NCI-H1105 (cell line): ENCODE measurements around the gene PPFIBP1.
"Not testable (repeated sequence)": the region's sequence is repeated elsewhere in the genome, so short reads cannot be mapped to it uniquely, and the experiment has no call there.

Experiments
- DNase-seq: peaks from one replicate; lab custom pipeline; 2025; lab: John Stamatoyannopoulos, UW

PPFIBP1 gene

DNA sequence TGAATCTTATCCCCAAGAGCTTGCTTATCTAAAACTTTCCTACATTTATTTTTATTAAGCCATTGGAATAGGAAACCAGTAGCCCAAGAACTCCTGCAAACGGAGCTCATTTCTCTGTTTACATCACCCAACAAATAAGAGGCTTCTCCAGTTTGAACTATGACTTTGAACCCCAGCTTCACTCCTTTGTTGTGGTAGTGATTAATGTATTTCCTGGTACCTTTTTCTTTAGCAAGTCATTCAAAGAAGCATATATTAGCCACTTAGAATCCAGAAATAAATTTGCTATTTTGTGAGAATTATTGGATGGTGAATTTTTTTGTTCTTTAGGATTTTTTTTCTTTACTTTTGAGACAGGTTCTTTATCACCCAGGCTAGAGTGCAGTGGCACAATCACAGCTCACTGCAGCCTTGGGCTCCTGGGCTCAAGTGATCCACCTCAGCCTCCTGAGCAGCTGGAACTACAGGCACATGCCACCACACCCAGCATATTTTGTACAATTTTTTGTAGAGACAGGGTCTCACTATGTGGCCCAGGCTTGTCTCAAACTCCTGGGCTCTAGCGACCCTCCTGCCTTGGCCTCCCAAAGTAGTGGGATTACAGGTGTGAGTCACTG is 104.0 kb downstream of the PPFIBP1 start:
- DNase-seq, result not testable (repeated sequence)

DNA sequence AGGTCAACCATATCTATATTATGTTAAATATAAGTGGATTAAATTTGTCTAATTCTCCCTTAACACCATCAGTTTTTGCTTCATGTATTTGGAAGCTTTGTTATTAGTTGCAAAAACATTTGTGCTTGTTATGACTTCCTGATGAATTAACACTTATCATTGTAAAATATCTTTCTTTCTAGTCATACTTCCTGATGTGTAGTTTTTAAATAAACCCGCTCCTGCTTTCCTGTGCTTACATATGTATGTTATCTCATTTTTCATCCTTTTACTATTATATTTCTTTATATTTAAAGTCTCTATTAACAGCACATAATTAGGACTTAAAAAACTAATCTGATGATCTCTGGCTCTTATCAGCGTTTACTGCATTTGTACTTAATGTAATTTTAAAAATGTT is 106.2 kb downstream of the PPFIBP1 start:
- DNase-seq, result not testable (repeated sequence)

DNA sequence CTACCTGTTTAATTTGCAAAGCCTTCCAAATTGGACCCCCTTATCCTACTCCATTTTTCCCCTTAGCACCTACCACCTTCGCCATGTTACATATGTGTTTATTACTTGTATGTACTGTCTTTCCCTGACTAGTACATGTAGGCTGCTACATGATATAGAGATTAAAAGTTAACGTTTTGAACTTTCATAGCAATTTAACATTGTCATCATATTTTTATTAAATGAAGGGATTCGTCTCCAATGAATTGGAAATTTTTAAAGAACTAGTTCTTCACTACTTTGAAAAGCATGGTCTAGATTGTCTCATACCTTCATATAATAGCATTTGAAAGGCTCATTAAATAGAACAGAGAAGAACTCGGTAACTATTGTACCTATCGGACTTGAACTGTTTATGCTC is 107.4 kb downstream of the PPFIBP1 start:
- no peak for DNase-seq

DNA sequence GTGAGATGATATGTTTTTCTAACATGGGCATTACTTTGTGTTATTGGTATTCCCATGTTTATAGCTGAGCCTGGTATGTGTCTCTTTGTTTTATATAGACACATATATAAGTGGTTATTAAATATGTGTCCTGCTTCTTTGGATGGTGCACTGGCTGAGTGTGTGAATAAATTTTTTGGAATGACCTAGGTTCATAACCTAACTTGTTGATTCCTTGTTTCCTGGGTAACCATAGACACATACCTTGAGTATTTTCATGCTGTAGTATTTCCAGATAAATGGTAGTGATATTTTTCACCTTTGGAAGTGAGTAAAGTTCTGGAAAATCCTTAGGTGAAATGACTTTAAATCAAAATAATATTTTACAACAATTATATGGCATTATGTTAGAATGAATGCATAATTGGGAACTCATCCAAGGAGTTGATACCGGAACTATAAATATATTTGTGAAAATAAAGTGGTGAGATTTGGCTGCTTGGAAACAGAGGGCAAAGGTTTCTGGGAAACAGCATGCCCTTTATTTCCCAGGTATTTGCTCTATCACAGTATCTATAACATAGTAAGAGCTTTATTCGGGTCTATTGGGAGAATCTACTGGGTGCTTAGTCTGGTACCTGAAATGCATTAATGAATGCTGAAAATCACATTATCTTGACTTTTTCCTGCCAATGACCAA is 107.9 kb downstream of the PPFIBP1 start:
- DNase-seq, result no peak

DNA sequence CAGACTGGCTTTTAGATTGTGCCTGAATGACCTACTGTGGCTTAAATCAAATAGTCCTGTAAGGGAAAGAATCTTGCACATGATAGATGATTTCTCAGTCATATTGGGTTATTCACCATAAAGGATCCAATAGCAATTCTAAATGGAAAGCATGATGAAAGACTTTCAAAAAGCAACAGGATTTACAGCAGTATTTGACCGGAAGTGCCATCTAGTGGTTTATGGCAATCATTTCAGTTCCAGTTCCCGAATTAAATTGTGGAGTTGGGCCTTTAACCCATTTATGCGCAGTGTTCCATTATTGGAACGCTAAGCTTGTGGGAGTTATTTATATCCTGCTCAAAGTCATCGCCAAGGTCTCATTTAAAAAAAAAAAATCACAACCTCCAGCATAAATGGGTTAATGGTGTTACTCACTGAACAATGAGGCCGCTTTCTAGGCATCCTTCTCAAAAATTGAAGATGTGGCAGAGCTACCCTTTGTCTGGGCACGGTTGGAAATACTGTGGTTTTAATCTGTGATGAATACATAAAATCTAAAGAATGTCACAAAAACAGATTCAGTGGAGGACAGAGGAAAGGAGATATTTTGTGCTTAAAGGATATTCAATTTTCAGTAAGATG is 111.5 kb downstream of the PPFIBP1 start:
- peak; percentile 9 for DNase-seq

DNA sequence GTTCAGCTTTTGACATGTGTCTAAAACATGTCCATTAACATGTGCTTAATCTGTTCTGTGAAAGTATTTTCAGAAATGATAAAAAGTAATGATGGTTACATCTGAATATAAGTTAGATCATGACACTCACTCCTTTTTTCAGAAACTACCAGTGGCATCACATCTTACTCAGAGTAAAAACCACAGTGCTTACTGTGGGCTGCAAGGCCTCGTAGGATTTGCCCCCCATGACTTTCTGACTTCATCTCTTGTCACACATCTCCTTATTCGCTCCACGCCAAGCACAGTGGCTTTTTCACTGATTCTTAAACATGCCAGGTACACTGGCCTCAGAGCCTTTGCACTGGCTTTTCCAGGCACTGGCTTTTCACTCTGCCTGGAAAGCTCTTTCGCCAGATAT is 112.6 kb downstream of the PPFIBP1 start:
- DNase-seq, result not testable (repeated sequence)

DNA sequence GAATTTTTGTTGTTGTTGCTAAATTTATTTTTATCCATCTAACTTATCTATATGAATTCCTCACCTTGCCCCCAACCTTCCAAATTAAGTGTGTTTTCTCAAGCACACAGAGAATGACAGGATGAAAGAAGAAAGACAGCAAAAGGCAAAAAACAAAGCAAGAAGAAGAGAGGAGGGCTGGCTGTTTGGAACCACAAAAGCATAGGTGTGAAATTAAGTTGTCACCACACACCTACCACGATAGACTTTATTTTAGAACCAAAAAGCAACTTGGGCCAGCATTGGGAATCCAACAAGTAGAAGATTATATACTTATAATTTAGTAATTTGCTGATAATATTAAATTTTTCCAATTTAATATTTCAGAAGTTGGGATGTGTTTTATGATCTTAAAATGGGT is 113.5 kb downstream of the PPFIBP1 start:
- no peak for DNase-seq

DNA sequence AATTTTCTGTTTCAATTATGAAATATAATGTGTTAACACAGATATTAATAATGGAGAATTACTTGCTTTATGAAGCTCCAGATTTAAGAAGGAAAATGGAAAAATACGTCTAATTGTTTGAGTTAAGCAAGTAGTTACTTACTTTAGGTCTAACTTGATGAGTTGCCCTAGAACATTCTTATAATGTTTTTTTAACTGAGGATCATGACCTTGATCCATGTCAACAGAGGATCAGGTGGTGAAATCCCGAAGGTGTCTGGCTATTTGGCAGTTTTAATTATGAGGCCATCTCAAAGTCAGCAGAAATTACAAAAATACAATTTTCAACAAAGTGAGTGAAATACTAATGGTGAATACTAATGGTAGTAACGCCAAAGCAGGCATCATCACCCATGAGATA is 115.3 kb downstream of the PPFIBP1 start:
- no peak for DNase-seq

DNA sequence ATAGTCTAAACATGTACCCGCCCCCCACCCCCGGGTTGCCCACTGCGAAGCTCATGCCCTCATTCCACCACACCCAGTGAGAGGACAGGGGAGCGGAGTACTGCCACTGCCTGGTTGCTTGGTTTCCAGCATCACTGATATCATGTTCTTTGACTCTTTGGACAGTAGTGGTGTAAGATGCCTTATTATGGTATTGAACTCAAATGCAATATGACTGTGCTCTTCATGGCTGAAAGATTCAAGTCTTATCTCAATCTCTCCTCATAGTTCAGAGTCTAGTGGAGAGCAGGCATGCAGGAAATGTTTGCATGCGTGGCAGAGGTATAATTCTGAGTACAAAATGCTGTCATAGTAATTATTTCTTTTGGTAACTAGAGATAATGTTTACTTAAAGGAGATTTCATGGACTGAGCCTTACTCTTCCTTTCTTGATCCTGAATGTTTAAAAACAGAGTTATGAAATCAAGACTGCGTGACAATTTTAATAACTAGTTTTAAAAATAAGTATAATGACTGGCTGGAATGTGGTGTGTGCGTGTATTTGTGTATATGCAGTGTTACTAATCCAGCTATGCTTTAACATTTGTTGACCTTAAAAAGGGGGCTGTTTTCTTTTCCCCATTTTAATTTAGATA is 116.7 kb downstream of the PPFIBP1 start:
- not testable (repeated sequence) for DNase-seq

DNA sequence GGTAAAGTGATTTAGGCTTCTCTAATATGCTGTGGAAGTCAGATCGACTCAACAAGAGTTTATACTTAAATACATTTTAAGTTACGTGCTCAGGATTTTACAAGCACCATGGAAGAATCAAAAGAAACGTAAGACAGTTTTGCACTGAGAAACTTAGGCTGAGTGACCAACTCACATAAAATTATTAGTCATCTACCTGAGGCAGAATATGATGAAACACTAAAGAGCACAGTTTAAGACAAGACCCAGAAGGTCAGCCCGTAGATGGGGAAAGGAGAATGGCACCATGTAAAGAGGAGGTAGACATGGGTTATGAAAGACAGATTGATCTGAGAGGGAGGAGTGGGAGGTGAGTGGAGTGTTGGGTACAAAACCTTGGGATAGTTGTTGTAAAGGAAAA is 118.4 kb downstream of the PPFIBP1 start:
- not testable (repeated sequence) for DNase-seq

DNA sequence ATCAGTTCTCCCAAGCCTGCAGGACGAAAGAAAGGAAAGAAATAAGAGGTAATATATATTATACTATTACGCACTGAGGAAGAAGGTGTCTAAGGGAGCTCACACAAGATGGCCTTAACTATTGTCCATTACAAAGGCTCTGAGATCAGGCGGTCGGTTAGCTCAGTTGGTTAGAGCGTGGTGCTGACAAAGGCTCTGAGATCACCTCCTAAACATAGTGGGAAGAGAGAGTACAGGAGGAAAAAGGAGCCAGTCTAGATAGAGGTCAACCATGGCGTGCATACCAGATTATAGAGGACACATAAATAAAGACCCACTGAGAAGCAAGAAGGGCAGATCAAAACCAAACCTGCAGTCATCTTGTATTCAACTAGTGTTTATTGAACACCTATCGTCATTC is 118.9 kb downstream of the PPFIBP1 start:
- DNase-seq, result not testable (repeated sequence)

DNA sequence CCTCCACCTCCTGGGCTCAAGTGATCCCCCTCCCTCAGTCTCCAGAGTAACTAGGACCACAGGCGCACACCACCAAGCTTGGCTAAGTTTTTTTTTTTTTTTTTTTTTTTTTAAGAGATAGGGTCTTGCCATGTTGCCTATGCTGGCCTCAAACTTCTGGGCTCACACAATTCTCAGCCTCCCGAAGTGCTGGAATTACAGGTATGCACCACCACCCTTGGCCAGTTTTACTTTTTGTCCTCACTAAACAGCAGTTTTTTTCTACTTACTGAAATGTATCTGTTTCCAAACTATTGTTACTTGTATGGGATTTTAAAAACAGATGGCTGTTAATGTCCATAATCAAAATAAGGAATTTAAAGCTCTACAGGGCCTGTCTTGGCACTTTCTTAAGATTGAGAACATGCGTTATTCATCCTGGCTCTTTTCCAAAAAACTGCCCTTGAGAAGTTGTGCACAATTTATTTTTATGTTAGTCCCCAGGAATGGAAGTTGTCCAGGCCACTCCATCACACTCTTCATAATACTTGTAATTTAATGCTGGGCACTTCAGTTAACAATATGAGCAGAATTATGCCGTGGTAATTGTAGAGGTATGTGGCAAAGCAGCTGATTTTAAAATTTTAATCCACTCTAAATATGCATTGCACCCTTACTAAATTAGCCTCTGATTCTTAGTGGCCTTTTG is 120.3 kb downstream of the PPFIBP1 start:
- no peak for DNase-seq

DNA sequence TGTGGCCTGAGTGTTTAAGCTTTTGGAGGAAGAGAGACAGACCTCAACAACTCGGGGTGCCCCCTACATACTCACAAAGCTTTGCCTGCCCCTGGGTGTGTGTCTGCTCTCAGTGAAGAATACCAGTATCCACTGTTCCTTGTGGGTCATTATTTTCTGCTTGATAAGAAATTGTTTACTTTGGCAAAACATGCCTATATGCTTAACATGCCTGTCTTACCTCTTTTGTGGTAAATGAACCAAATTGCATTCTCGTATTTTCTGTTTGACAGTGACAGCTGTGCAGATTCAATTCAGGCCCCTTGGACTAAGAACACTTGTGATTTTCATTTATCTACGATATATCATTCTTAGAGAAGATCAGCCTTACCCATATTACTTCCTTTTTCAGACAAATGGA is 121.7 kb downstream of the PPFIBP1 start:
- no peak for DNase-seq

DNA sequence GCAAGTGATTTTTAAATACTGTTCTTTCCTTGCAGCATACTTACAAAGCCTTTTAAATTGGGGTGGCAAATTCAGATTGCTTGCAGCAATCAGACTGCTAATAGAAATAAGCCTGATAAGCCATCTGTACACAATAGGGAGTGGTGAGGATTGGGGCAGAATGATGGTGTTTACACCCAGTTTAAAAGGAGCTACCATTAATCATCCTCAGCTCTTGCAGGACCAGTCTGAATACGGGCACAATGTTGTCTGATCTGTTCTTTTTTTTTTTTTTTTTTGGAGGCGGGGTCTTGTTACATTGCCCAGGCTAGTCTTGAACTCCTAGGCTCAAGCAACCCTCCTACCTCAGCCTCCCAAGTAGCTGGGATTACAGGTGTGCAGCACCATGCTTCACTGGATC is 122.1 kb downstream of the PPFIBP1 start:
- DNase-seq, result no peak

DNA sequence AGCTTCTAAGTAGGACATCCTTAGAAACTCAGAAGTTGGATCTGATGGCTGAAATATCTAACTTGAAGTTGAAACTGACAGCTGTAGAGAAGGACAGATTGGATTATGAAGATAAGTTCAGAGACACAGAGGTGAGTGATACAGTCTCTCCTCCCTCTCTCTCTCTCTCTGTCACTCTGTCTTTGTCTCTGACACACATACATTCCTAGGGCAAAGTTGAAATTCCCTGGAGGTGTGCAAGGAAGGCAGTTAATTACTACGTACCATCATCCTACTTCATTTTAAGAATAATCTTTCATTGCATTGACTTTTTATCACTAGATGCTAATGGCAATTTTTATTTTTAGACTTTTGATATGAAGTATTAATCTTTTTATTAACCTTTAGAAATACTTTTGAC is 126.0 kb downstream of the PPFIBP1 start:
- DNase-seq, result no peak

DNA sequence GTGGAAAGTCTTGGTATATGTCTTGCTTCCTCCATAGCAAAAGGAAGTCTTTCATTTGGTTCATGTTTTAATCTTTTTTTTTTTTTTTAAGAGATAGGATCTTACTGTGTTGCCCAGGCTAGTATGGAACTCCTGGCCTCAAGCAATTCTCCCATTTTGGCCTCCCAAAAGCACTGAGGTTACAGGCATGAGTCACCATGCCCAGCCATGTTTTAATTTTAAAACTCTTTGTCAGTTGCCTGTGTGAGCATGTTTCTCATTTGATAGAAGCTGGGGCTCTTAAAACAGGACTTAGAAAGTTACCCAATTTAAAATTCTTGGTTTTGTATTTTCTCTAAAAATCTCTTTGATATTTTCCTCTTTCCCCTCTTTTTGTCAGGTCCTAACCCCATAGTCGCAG is 127.2 kb downstream of the PPFIBP1 start:
- DNase-seq, result no peak

DNA sequence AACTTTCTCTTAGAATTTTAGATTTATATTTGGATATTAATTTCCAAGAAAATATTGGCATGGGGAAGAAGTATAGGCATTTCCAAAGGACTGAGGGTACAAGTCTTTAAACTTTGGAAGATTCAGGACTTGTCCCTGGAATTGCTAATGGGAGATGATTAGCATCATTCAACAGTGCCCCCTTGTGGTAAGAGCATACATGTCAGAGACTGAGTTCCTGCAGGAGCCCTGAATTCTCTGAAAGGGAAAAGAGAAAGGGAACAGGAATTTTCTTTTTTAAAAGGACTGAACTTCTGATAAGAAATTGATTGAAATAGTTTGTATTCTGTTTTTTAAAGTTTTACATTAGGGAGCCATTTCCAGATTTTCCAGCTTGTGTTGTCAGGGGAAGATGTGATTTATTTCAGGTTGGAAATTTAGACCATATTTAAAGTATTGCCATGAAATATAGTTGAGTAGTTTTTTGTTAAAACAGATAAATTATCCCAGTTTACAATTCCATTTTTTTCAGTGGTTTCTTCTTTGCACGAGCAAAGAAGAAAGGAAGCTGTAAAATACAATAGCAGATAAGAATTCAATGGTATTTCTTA is 128.3 kb downstream of the PPFIBP1 start:
- peak; percentile 77 for DNase-seq

DNA sequence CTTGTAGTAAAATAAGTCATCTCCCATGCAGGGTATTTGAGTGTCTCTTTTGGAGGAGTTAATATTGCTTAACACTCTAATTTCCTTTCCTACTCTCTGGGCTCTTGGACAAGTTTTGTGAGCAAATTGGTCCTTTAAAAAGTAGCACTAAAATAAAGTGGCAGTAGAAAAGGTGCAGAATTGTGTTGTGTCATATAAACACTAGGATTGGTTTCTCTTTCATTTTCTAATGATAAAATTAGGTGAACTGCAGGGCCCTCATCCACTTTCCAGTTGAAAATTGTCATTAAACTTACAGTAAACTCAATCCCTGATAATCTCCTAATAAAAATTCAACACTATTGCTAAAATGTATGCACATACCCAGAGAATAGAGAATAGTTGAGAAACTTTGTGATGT is 129.7 kb downstream of the PPFIBP1 start:
- no peak for DNase-seq

DNA sequence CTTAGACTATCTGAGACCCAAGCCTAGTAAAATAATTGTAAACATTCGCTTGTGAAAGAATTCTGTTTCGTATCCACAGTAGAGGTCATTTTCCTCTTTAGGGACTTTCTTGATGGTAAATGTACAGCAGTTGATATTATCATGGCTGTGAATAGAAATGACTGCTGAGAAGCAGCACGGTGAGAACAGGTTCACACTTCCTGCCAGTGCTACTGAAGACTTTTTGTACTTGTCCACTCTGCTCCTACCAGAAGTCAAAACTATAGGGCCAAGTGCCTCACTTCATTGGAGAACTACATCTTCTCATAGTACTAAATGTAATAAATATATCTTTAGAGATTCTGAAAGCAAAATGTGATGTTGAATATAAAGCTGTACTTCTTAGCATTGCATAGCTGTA is 131.5 kb downstream of the PPFIBP1 start:
- not testable (repeated sequence) for DNase-seq

DNA sequence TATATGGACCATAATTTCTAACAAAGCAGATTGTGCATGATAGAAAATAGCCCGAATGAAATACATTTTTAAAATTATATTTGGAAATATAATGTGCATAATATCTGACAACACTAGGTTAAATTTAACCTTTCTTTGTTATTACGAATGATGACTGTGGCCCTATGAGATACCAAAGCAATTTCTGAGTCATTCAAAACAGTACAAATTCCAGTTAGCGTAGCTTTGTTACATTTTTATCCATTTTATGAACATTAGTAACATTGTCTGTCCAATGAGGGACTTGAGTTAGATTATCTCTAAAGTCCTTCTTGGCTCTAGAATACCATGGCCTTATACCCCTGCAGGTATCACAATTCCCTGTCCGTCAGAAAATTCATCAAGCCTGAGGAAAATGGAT is 133.3 kb downstream of the PPFIBP1 start:
- DNase-seq, result no peak

DNA sequence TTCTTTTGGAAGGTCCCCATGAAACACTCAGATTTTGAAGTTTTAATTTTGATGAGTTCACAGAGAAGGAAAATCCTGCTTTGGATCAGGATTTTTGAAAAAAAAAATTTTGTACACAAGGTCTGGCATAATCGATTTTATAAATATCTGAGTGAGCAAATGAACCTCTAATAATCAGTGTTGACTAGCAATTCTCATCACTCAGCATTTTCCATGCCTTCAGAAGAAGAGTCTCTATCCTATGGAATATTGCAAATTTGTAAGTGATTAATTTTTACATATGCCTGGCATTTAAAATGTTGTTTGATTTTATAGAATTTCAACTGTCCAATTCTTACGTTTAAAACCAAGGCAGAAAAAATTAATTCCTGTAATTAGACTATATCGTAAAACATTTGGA is 141.7 kb downstream of the PPFIBP1 start:
- DNase-seq, result no peak

DNA sequence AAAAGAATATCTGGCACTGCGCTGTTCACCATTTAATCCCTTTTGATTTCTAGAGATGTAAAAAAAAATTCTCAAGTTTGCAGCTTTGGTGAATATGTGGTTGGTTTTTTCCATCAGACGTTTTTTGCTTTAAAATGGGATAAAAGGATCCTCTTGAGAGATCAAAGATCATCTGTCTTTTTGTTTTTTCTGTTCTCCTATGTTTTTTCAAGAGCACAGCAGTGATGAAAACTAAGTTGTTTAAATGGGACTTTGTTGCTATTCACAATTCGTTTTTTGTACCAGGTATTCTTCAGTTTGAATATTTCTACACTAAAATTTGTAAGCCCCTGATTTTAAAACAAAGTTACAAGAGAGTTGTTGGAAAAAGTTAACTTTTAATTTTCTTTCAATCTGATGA is 142.5 kb downstream of the PPFIBP1 start:
- no peak for DNase-seq
